Fibroblast of mammary gland (primary cell): Measurements from ENCODE around the gene MASP1.
A peak's percentile ranks its signal among the peaks of the same experiment; 100 is the strongest.

Experiments
- DNase-seq: peaks from one replicate; pipeline ENCODE4 v3.0.0-alpha.2; 2010; ENCODE audit warnings: low read depth
- H3K4me3 ChIP-seq: 2 replicates; pipeline ENCODE4 v1.5.1; 2011; ENCODE audit warnings: low read depth, mild to moderate bottlenecking, low read length, moderate library complexity; ENCODE audit not compliant: control insufficient read depth
- CTCF ChIP-seq: conservative IDR thresholded peaks from 2 replicates; pipeline ENCODE4 v1.5.1; 2011; ENCODE audit warnings: low read depth, low read length, inconsistent platforms; ENCODE audit not compliant: control insufficient read depth, insufficient read depth

The MASP1 gene

DNA sequence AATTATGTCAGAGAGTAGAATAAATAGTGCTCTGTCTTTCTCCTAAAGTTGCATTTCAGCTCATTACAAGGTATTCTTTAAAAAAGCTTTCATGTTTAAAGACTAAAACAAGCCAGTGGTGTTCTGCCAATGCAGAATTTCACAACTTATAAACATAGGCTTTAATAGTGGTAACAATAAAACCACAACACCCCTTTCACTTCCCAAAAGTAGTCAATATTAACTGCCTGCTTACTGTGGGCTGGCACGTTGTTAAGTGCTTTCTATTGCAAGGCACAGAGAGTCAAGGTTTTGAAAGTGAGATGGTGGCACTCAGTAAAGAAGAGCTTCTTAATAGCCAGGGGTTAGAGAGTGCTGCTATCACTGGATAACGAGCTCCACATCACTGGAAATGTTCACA is 102.6 kb downstream of the MASP1 start:
- no peak overlapping the region for H3K4me3 ChIP-seq
- no peak for TF ChIP-seq CTCF
- no peak for DNase-seq

- H3K4me3 ChIP-seq: no peak overlapping the region
- TF ChIP-seq CTCF: no peak
- DNase-seq: peak; percentile 81
These were observed 104.6 kb downstream of the MASP1 start for GRCh38 chr3:187186801-187187421.

- H3K4me3 ChIP-seq: no peak overlapping the region
- no peak for DNase-seq
- TF ChIP-seq CTCF: no peak
These were observed 105.2 kb downstream of the MASP1 start for GRCh38 chr3:187186375-187186774.

DNA sequence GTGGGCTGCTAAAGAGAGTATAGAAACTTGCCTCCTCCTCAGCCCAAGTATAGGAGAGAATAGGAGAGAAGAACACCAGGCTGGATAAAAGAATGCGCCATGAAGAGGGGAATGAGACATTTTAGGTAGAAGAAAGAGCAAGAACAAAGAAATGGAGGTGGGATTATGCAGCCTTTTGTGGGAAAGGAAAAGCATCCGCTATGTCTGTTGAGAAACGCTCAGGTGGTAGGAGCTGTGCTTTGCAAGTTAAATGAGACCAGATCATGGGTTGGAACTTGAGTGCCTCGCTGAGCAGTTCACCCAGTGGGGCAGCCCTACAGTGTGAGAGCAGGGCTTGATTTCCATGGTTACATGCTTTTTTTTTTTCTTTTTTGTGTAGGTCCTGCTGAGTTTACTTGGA is 105.8 kb downstream of the MASP1 start:
- H3K4me3 ChIP-seq: no peak overlapping the region
- no peak for DNase-seq
- TF ChIP-seq CTCF: no peak
